ENCODE results near the gene LRIT3. TPM values are rescaled to one million over a fixed set of nuclear protein-coding genes. Genes with fewer than 3 reads are reported as not detected.

LRIT3 gene, protein sequence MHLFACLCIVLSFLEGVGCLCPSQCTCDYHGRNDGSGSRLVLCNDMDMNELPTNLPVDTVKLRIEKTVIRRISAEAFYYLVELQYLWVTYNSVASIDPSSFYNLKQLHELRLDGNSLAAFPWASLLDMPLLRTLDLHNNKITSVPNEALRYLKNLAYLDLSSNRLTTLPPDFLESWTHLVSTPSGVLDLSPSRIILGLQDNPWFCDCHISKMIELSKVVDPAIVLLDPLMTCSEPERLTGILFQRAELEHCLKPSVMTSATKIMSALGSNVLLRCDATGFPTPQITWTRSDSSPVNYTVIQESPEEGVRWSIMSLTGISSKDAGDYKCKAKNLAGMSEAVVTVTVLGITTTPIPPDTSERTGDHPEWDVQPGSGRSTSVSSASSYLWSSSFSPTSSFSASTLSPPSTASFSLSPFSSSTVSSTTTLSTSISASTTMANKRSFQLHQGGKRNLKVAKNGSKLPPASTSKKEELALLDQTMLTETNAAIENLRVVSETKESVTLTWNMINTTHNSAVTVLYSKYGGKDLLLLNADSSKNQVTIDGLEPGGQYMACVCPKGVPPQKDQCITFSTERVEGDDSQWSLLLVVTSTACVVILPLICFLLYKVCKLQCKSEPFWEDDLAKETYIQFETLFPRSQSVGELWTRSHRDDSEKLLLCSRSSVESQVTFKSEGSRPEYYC
- total RNA-seq (2021) (not detected in 2 replicates), Bru-seq, nascent RNA (percentile 20 among the genes with signal in this experiment), BruChase-seq, experiment 1, labeled RNA remaining after a 2-hour chase (percentile 34 among the genes with signal in this experiment), BruChase-seq, experiment 2, labeled RNA remaining after a 6-hour chase (percentile 33 among the genes with signal in this experiment)
- long read RNA-seq, result 0 reads

DNA sequence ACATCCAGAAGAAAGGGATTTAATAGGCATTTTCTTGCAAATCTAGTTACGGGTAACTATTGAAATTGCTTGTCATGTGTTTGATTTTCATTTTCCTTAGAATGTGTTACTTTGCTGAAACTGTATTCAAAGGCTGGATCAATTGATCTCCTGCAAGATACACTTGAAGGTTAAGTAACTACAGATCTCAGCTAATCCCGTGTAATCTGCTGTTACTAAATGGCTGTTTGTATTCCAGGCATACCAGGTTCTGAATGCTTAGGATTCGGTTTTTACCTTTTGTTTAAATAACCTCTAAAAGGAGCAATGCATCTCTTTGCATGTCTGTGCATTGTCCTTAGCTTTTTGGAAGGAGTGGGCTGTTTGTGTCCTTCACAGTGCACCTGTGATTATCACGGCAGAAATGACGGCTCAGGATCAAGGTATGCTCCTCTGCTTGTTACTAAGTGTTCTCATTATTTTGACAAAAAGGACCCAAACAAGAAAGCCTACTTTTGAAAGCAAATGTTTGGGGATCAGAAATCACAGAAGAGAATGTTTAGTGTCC, at the start of gene LRIT3:
LRIT3 (plus strand) TSS at position 212 of the 547 bp plus-strand sequence; CDS start at position 307, 95 bp downstream.
- intact Hi-C loops (cut with micrococcal nuclease; ENCODE audit: unreplicated experiment), result no loop called here
- Histone ChIP-seq H3K4me1 (replicated peaks; ENCODE audit: insufficient read depth) (no peaks in the 10 kb centered on the region), H3K27ac (no peak within 1 kb of the TSS), H3K4me3 (no peak within 1 kb of the TSS), H4K20me1 (ENCODE audit: insufficient read depth) (no peaks in the 10 kb centered on the region), H3K9me2 (ENCODE audit: insufficient read depth) (no peaks in the 10 kb centered on the region), H3F3A (ENCODE audit: insufficient read depth, low read depth) (no peaks in the 10 kb centered on the region), H3K79me2 (ENCODE audit: low read depth) (no peaks in the 10 kb centered on the region), H3K4me2 (no peak within 1 kb of the TSS), H3K9me3 (ENCODE audit: insufficient read depth, low read depth) (no peaks in the 10 kb centered on the region), H3K27me3 (ENCODE audit: insufficient read depth, low read depth) (no peaks in the 10 kb centered on the region), H2AFZ (no peak within 1 kb of the TSS), H3K36me3 (ENCODE audit: low read depth) (no peaks in the 10 kb centered on the region)
- no peak for DNase-seq
- ChIA-PET POLR2A (ENCODE audit: unreplicated experiment) (no interaction called here), CTCF (no interaction called here)
- TF ChIP-seq EZH2 (IDR thresholded peaks at IDR 0.05; ENCODE audit: low read depth), result no peak
- no TSS peak for BruUV-seq (replicated peaks)

GRCh38 chr4:109798866-109799265, 49.0 kb upstream of the LRIT3 start:
- Histone ChIP-seq H3K4me2 (no peak overlapping the region), H3K9me3 (ENCODE audit: insufficient read depth, low read depth) (0 out of 2 replicates have a peak, but pooled peaks cover 3% of the 10 kb centered on the region), H3K4me3 (no peak overlapping the region), H3K36me3 (ENCODE audit: low read depth) (no peaks in the 10 kb centered on the region), H2AFZ (no peak overlapping the region), H4K20me1 (ENCODE audit: insufficient read depth) (no peaks in the 10 kb centered on the region), H3K27ac (no peak overlapping the region), H3K4me1 (replicated peaks; ENCODE audit: insufficient read depth) (no peaks in the 10 kb centered on the region), H3K79me2 (ENCODE audit: low read depth) (no peaks in the 10 kb centered on the region), H3K27me3 (ENCODE audit: insufficient read depth, low read depth) (no peaks in the 10 kb centered on the region), H3F3A (ENCODE audit: insufficient read depth, low read depth) (no peaks in the 10 kb centered on the region), H3K9me2 (ENCODE audit: insufficient read depth) (no peaks in the 10 kb centered on the region)
- TF ChIP-seq, protein P1, sequence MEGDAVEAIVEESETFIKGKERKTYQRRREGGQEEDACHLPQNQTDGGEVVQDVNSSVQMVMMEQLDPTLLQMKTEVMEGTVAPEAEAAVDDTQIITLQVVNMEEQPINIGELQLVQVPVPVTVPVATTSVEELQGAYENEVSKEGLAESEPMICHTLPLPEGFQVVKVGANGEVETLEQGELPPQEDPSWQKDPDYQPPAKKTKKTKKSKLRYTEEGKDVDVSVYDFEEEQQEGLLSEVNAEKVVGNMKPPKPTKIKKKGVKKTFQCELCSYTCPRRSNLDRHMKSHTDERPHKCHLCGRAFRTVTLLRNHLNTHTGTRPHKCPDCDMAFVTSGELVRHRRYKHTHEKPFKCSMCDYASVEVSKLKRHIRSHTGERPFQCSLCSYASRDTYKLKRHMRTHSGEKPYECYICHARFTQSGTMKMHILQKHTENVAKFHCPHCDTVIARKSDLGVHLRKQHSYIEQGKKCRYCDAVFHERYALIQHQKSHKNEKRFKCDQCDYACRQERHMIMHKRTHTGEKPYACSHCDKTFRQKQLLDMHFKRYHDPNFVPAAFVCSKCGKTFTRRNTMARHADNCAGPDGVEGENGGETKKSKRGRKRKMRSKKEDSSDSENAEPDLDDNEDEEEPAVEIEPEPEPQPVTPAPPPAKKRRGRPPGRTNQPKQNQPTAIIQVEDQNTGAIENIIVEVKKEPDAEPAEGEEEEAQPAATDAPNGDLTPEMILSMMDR (conservative IDR thresholded peaks at IDR 0.05), result no peak
- no peak for TF ChIP-seq EZH2 (IDR thresholded peaks at IDR 0.05; ENCODE audit: low read depth)
- BruUV-seq (replicated peaks), result no TSS peak
- ChIA-PET CTCF (no interaction called here), POLR2A (ENCODE audit: unreplicated experiment) (no interaction called here)
- no peak for DNase-seq
- intact Hi-C loops (cut with micrococcal nuclease; ENCODE audit: unreplicated experiment), result no loop called here

DNA sequence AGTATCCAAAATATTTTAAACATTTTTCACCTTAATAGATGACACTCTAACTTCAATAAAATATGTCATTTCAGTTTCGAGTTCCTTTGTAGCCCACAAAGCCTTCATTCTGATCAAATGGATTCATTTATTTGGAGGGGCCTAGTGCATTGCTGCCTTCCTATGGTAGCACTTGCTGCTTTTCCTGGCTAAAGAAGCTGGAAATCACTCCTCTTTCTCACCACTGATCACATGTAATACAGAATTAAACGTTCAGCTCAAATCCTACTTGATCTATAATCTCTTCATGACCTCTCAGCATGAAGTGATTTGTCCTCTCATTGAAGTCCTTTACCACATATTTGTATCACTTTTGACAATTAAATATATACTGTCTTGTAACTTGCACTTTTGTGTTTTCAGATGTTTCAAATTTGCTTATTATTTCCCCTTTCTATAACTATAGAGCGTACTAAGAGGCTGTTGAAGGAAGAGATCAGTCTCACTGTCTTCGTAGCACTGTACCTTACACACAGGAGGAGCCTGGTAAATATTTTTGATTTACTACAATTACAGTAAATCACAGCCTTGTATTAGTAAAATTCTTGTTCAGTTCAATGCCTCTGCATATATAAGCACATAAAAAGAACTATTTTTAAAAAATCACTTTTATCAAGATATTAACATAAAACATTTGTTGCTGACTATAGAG, 46.7 kb upstream of the LRIT3 start:
- Histone ChIP-seq H3K36me3 (ENCODE audit: low read depth) (no peaks in the 10 kb centered on the region), H3K27me3 (ENCODE audit: insufficient read depth, low read depth) (no peaks in the 10 kb centered on the region), H4K20me1 (ENCODE audit: insufficient read depth) (no peaks in the 10 kb centered on the region), H3K4me3 (no peak overlapping the region), H2AFZ (no peak overlapping the region), H3K79me2 (ENCODE audit: low read depth) (no peaks in the 10 kb centered on the region), H3F3A (ENCODE audit: insufficient read depth, low read depth) (no peaks in the 10 kb centered on the region), H3K4me1 (replicated peaks; ENCODE audit: insufficient read depth) (no peaks in the 10 kb centered on the region), H3K4me2 (no peak overlapping the region), H3K9me2 (ENCODE audit: insufficient read depth) (no peaks in the 10 kb centered on the region), H3K27ac (no peak overlapping the region), H3K9me3 (ENCODE audit: insufficient read depth, low read depth) (no peaks in the 10 kb centered on the region)
- CTCF ChIA-PET, result interaction anchor here (0.7 kb wide), 1 partner anchor 785 kb away, joined by 3 read pairs; no protein-coding TSS in a partner anchor
- BruUV-seq (replicated peaks), result no TSS peak
- intact Hi-C loops (cut with micrococcal nuclease; ENCODE audit: unreplicated experiment), result loop anchor here (10.0 kb wide), 1 partner anchor 236 kb away; the partner anchor contains the start of gene MCUB
- POLR2A ChIA-PET (ENCODE audit: unreplicated experiment), result no interaction called here
- DNase-seq, result no peak
- no peak for TF ChIP-seq EZH2 (IDR thresholded peaks at IDR 0.05; ENCODE audit: low read depth)
- TF ChIP-seq, protein P1 (conservative IDR thresholded peaks at IDR 0.05), result no peak

All from PC-9 (cell line).